ENCODE measurements around the gene ZDHHC16.

GRCh38 chr10:97483506-97483905 is 37.5 kb downstream of the ZDHHC16 start:
- TF ChIP-seq CTCF (conservative IDR thresholded peaks at IDR 0.05; ENCODE audit: low read length) (no peak), EZH2phosphoT487 (IDR thresholded peaks at IDR 0.05; ENCODE audit: borderline replicate concordance, low read depth, low read length) (no peak)

Measured in OCI-LY7 (cell line).